MM.1S (cell line): ENCODE measurements around the gene GBP2.

Experiments used
- CTCF ChIP-seq: fragments of 300-600 bp; sonication (generic); IDR thresholded peaks from 2 replicates; pipeline ENCODE4 v1.5.1; 2016; ENCODE audit warnings: antibody characterized with exemption, low read length, mixed read lengths
- EZH2 ChIP-seq: fragments of 300-600 bp; sonication (generic); optimal IDR thresholded peaks from 2 replicates; pipeline ENCODE3; 2017; ENCODE audit warnings: low read depth, mild to moderate bottlenecking, antibody characterized with exemption, low read length, mixed read lengths

DNA sequence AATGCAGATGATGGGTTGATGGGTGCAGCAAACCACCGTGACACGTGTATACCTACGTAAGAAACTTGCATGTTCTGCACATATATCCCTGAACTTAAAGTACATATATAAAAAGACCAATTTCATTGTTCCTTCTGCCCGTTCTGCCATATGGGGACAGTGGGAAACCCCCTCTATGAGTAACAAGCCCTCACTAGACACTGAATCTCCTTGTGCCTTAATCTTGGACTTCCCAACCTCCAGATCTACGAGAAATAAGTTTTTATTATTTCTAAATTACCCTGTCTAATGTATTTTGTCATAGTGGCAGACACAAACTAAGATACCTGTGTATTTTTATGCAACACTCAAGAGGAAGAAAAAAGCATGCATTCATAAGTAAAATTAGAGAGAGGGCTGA lies 39.9 kb upstream of the GBP2 start:
- TF ChIP-seq EZH2 = no peak
- TF ChIP-seq CTCF = no peak
